Activated CD8-positive, alpha-beta memory T cell treated with anti-CD3 and anti-CD28 coated beads for 1 hour (primary cell): Measurements from ENCODE around the gene FRMD1.
"Not testable (repeated sequence)": the region's sequence is repeated elsewhere in the genome, so short reads cannot be mapped to it uniquely, and the experiment has no call there.

Source experiments
- DNase-seq, 2 donors: peaks; one replicate each; pipeline ENCODE4 v3.0.0-alpha.2; 2020; ENCODE audit warnings: low read depth in 1 of 2; ENCODE audit errors: extremely low read depth in 1 of 2

FRMD1 gene

DNA sequence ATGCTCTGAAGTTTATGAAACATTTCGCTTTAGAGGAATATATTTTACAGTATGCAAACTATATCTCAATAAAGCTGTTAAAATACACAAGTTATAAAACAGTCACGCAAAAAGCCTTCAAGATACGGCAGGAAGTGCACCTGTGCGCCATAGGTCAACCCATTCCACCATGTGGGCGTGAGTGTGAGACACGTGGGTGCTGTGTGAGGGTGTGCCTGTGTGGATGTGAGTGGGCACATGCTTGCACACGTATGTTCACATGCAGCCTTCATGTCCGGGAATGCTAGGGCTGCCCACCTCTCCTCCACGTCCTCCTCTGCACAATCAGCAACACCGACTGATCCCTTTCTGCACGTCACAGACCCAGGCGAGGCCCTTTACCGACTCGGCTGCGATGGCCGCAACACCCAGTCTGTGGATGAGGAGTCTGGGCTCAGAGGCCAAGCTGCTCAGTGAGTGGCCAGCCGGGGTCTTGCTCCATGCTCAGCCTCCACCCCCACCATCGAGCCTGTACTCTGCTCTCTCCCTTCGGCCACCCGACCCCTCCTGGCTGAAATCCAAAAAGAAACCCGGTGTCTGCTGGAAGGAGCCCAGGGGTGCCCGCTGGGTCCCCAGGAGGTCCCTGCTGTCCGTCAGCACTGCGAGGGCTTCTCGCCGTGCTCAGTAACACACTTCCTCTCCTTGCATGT, 3.0 kb upstream of the FRMD1 start:
- DNase-seq, result no peak

DNA sequence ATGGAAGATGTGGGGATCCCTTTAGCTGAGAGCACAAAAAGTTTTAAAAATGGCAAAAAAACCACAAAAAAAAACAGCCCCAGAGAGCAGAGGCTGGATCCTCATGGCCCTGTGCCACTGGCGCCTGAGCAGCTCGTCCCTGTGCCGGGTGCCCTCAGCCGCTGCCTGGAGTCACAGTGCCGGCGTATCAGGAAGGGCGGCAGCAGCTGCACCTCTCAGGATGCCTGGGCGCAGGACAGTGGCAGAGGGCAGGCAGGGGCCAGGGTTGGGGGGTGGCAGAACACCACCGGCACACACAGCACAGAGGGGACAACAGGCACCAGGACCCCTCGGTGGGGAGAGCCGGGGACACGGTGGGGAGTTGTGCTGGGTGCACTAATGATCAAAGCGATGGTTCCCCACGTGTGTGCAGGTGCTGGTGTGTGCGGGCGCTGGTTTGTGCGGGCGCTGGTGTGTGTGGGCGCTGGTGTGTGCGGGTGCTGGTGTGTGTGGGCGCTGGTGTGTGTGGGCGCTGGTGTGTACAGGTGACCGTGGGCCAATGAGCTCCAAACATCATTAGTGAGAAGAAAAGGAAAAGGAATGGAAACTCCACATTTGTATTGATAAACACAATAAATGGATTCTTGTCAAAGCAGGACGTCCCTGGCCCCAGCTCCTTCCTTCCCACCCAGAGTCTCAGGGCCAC, 1.5 kb upstream of the FRMD1 start:
- no peak for DNase-seq

DNA sequence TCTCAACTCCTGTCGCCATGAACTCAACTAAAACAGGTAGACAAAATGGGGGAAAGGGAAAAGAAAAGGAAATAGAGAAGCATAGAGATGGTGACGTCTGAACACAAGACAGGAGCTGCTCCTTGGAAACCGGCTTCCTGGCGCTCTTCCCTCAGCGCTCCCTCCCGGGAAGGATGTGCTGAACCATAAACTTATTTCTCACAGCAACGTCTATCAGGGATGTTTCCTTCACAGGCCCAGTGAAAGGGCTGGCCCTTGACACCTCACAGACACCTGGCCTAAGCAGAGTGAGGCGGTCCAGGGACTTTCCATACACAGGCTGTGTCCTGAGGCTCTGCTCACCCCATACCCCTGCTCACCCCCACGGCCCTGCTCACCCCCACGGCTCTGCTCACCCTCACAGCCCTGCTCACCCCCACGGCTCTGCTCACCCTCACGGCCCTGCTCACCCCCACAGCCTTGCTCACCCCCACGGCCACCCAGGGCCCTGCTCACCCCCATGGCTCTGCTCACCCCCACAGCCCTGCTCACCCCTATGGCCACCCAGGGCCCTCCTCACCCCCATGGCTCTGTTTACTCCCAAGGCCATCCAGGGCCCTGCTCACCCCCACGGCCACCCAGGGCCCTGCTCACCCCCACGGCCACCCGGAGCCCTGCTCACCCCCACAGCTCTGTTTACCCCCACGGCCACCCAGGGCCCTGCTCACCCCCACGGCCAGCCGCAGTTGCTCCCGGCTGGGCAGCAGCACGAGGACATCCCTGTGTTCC, 653 bp downstream of the FRMD1 start:
- DNase-seq, result no peak

GRCh38 chr6:168077401-168077800, 1.6 kb downstream of the FRMD1 start:
- DNase-seq, result not testable (repeated sequence)

- no peak for DNase-seq
These were observed 3.2 kb downstream of the FRMD1 start for GRCh38 chr6:168075787-168076202.

- no peak for DNase-seq
These were observed 3.8 kb downstream of the FRMD1 start for GRCh38 chr6:168075216-168075615.

GRCh38 chr6:168073937-168074730, 4.9 kb downstream of the FRMD1 start:
- DNase-seq, result no peak

DNA sequence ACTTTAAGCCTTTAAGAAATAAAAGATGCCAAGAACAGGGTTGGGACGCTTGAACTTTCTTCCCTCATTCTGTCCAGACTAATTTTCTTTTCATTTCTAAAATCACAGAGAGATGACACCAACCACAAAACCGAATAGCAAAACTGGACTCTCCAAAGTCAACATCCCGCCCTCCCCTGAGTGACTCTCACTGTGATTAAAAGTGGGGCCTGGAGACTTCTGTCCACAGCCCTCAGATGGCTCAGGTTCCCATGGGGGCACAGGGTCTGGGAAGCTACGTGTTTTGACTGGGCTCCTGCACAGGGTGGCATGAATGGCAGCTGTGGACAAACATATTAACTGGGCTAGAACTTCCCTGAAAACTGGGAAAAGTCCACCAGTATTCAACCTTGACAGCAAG, 6.3 kb downstream of the FRMD1 start:
- DNase-seq, result no peak

DNA sequence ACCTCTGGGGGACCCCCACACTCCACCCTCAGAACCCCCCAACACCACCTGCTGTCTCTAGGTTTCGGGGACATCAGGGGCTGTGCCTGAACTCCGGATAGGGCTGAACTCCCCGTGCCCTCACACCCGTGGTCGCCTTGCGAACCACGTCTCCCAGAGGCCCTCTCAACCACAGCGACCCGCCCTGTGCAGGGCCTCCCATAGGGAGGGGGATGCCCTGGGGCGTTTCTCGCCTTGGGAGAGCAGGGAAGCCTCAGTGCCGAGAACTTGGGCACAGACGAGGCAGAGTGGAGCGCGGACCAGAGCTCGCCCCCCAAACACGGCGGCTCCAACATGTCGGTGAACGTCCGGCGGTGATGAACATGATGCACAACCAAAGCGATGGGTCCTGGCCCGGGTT, 6.8 kb downstream of the FRMD1 start:
- no peak for DNase-seq

DNA sequence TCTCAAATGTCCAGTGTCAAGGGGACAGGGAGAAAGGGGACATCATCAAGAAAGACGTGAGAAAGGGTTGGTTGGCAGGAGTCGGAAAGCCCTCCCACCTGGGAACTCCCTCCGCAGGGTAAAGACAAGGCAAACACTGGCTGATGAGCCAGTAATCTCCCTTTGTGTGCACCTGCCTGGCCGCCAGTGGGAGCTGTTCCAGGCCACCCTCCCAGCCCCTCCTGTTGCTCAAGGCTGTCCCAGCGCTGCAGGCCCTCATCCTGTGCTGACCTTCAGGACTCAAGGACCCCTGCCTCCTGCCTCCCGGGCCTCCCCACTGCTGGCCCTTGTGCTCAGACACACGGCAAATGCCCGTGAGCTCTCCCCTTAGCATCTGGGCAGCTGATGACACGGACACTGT, 7.4 kb downstream of the FRMD1 start:
- DNase-seq, result no peak

DNA sequence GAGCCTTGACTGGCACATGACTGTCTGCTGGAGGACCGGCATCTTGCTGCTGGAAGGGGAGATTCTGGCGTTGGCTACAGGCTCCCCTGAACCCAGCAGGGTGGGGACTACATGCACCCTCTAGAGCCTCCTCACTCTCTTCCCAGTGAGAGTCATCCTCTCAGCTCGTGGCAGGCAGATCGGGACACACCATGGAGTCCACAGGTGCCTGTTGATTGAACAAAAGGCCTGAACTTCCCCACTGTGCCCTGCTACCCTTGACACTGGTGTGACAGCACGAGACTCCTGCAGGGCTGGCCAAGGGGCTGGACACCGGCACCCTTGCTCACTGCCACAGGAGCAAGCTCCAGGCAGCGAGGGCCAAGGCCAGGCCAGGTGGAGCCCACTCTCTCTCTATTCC, 8.2 kb downstream of the FRMD1 start:
- DNase-seq, result no peak

- DNase-seq, result no peak
These were observed 11.8 kb downstream of the FRMD1 start for GRCh38 chr6:168067081-168067759.

DNA sequence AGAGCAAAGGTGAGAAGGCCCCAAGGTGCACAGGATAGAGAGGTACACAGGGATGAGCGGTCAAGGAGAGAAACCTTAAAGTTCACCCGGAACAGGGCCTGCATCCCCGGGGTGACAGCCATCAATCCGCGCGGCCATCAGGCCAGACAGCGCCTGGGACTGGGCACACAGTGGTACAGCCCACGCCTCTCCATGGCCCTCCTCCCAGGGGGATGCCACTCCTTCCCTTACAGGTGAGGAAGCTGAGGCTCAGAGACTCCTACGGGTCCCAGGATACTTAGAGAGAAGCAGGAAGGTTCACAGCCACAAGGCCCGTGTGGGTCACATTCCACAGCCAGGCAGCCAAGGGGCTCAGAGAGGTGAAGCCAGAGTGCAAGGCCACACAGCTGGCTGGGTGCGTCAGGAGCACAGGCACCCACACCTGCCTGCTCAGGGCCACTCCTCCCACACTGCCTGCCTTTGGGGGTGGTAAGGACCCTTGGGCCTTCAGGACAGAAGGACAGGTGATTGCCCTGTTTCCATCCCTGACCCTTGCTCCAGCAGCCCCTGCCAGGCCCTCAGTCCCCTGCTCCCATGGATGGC, 14.7 kb downstream of the FRMD1 start:
- DNase-seq, result no peak

GRCh38 chr6:168063431-168063830, 15.6 kb downstream of the FRMD1 start:
- DNase-seq, result no peak

GRCh38 chr6:168062346-168063289, 16.4 kb downstream of the FRMD1 start:
- DNase-seq, result no peak

DNA sequence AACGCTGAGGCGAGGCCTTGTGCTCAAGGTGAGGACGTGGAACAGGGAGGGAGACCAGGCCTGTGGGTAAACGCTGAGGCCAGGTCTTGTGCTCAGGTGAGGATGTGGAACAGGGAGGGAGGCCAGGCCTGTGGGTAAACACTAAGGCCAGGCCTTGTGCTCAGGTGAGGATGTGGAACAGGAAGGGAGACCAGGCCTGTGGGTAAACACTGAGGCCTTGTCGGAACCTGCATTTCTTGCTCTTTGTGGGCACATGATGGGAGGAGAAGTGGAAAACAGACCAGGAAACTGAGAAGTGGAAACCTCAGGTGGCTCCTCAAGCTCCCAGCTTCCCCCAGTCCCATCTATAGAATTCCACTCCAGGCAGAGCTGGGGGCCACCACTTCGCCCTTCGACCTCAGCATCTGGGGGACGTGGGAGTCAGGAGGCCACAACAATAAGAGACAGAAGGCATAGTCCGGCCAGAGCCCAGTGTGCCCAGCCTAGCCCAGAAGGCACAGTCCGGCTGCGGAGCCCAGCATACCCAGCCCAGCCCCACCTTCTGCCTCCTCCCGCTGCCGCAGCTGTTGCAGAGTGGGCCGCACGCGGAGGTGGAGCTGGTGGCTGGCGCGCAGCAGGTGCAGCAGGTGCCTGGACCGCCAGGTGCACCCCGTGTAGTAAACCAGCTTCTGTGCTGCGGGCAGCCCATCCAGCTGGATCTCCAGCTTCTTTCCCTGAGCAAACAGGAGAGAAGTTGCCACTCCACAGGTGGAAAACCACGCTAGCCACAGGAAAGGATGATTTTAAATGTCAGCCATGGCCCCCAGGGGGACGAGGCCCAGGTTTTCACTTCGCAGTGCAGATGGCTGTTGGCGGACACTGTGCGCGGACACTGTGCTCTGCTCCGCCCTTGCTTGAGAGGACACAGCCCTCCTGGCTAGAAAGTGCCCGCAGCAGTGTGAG, 17.5 kb downstream of the FRMD1 start:
- no peak for DNase-seq

DNA sequence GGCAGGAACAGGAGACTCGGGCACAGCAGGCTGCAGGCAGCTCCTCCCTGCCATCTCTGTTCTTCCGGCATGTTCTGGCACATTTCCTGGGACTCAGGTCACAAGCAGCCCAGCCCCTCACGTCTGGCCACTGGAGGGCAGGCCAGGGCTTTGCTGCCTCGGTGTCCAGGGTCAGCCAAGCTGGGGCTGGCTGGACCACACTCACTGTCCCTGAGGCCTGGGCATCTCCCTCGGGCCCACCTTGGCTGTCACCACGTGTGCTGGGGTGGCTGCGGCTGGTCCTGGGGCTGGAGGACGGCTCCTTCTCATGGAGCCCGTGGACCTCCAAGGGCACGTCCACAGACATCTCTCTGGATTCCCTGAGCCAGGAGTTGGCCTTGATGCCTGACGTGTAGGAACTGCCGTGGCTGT, 18.5 kb downstream of the FRMD1 start:
- DNase-seq, result no peak
